RWPE1 (cell line): ENCODE measurements around the gene SERPINB6.
A peak's percentile ranks its signal among the peaks of the same experiment; 100 is the strongest.

ENCODE experiments used
- CTCF ChIA-PET: fragments of 350-600 bp; sonication (Branson Sonifier 250); formaldehyde crosslinking; extraction: SDS; loops from one replicate; lab custom pipeline; 2021; lab: Yijun Ruan, JAX
- POLR2A ChIA-PET: fragments of 400-600 bp; formaldehyde crosslinking; extraction: SDS; loops from one replicate; lab custom pipeline; 2020; ENCODE audit warnings: antibody characterized with exemption; ENCODE audit not compliant: low non-redundant PET; lab: Yijun Ruan, JAX
- DNase-seq: peaks from one replicate; pipeline ENCODE4 v3.0.0; 2012; ENCODE audit warnings: low spot score
- H3K27ac ChIP-seq: fragments of 450-650 bp; 2 replicates; pipeline ENCODE4 v1.5.1; 2017
- TF ChIP-seq, protein P1 (sequence below): fragments of 450-650 bp; conservative IDR thresholded peaks from 2 replicates; pipeline ENCODE4 v1.5.1; 2017; ENCODE audit warnings: low read depth, mild to moderate bottlenecking

The SERPINB6 gene

GRCh38 chr6:2971420-2972218, at the start of gene SERPINB6:
Gene SERPINB6, minus strand, starts transcription at chr6:2971567. Its CDS starts 12,235 bp downstream, at chr6:2959332.
- ChIA-PET CTCF (interaction anchor here (0.6 to 0.7 kb wide), 3 partner anchors 17 to 877 kb away, joined by 3 to 9 read pairs (median 4); no protein-coding TSS in a partner anchor), POLR2A (no interaction called here)
- TF ChIP-seq, protein P1, sequence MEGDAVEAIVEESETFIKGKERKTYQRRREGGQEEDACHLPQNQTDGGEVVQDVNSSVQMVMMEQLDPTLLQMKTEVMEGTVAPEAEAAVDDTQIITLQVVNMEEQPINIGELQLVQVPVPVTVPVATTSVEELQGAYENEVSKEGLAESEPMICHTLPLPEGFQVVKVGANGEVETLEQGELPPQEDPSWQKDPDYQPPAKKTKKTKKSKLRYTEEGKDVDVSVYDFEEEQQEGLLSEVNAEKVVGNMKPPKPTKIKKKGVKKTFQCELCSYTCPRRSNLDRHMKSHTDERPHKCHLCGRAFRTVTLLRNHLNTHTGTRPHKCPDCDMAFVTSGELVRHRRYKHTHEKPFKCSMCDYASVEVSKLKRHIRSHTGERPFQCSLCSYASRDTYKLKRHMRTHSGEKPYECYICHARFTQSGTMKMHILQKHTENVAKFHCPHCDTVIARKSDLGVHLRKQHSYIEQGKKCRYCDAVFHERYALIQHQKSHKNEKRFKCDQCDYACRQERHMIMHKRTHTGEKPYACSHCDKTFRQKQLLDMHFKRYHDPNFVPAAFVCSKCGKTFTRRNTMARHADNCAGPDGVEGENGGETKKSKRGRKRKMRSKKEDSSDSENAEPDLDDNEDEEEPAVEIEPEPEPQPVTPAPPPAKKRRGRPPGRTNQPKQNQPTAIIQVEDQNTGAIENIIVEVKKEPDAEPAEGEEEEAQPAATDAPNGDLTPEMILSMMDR: no peak
- DNase-seq: peak; percentile 36
- H3K27ac ChIP-seq: peak within 1 kb of the TSS; percentile 94

DNA sequence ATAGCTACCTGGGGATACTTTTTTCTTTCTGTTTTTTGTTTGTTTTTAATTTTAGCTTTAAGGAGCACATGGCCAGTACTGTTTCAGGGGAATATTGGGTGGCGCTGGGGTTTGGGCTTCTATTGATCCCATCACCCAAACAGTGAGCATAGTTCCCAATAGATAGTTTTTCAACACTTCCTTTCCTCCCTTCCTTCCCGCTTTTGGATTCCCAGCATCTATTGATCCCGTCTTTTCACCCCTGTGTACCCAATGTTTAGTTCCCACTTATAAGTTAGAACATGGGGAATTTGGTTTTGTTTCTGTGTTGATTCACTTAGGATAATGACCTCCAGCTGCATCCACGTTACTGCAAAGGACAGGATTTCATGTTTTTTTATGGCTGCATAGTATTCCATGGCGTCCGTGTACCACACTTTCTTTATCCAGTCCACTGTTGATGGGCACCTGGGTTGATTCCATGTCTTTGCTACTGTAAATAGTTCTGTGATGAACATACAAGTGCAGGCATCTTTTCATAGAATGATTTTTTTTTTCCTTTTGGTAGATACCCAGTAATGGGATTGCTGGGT, 48.5 kb upstream of the SERPINB6 start:
- ChIA-PET POLR2A (no interaction called here), CTCF (interaction anchor here (1.2 to 1.4 kb wide), 2 partner anchors 18 kb away, joined by 4 to 5 read pairs; no protein-coding TSS in a partner anchor)
- H3K27ac ChIP-seq: peak overlapping the region; percentile 48; the same call in 1 of the 2 replicates
- DNase-seq: no peak
- TF ChIP-seq, protein P1: no peak

- POLR2A ChIA-PET: no interaction called here
- peak overlapping the region; percentile 48; the same call in 1 of the 2 replicates for H3K27ac ChIP-seq
- CTCF ChIA-PET: interaction anchor here (1.4 kb wide), 1 partner anchor 17 kb away, joined by 5 read pairs; no protein-coding TSS in a partner anchor
- TF ChIP-seq, protein P1: no peak
- no peak for DNase-seq
Measured at GRCh38 chr6:3019065-3019464, 47.7 kb upstream of the SERPINB6 start.

- no peak for DNase-seq
- TF ChIP-seq, protein P1: no peak
- ChIA-PET CTCF (no interaction called here), POLR2A (no interaction called here)
- peak overlapping the region; percentile 7; the same call in 1 of the 2 replicates for H3K27ac ChIP-seq
Measured at GRCh38 chr6:3017304-3017703, 45.9 kb upstream of the SERPINB6 start.

DNA sequence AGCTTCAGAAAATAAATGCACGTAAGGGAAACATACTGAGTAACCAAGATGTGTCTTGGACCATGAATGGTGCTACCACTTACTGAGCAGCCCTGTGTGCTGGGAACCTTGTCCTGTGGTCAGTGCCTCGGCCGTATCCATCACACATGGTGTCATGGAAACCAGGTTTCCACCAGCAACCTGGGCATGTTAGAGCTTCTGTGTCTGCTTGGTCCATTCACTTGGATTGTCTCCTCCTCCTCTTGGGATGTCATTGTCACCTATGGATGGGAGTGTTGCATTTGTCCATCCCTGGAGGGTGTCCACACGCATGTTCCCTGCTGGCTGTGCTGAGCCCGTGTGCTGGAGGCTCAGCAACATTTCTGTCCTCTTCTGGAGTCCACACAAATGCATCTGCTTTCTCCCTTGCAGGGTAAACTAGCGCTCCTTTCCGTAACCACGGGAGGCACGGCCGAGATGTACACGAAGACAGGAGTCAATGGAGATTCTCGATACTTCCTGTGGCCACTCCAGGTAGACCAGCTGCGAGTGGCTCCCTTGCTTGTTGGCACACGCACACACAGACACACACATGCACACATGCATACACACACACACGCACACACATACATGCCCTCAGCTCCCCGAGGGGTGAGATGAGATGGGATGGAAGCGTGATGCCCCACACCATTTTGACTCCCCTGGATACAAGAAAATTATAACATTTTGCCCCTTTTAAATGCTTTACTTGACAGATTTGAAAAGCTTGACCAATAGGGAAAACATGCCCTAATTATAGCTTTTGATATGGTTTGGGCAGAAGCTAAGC, 45.3 kb upstream of the SERPINB6 start:
- ChIA-PET CTCF (no interaction called here), POLR2A (no interaction called here)
- peak overlapping the region; percentile 7; the same call in 1 of the 2 replicates for H3K27ac ChIP-seq
- TF ChIP-seq, protein P1: no peak
- DNase-seq: no peak

DNA sequence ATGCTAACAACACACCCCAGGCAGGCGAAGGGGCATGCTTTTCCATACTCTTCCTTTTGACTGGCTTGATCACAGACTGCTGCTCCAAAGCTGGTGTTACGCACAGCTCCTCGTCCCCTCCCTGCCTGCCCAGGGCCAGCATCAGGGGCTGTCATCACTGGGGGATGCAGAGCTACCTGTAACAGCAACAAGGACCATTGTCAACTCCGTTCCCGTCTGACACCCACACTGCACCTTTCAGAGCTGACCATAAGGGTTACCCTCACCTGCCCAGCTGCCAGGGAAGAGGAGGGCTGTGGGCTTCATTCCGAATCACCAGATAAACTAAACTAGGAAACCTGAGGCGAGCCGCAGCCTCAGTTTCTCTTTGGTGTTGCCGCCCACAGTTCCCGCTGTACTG, 43.8 kb upstream of the SERPINB6 start:
- no peak for DNase-seq
- CTCF ChIA-PET: interaction anchor here (1.0 kb wide), 1 partner anchor 13 kb away, joined by 7 read pairs; no protein-coding TSS in a partner anchor
- TF ChIP-seq, protein P1: no peak
- H3K27ac ChIP-seq: 0 out of 2 replicates have a peak overlapping the region, but pooled peaks have one; percentile 1
- POLR2A ChIA-PET: no interaction called here
